ENCODE data around the gene TAOK2. TPM values are rescaled to one million over a fixed set of nuclear protein-coding genes. Genes with fewer than 3 reads are reported as not detected.

The TAOK2 gene
- total and polyA plus RNA-seq, 2 donors from 2014 or later = 19.6 to 54.3 TPM

DNA sequence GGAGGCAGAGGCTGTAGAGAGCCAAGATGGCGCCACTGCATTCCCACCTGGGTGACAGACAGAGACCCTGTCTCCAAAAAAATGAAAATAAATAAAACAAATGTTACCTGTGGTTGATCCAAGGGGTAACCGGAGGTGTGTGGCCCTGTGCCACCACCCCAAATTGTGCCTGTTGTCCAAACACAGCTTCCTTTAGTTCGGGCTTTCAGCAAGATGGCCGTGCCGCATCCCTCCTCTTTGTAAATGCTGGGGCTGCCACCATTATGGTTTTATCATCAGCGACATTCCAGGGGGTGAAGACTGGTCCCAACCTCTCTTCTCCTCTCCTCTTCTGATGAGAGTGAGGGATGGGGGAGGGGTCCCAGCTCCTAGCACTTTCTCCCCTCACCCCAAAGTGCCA is 49.2 kb downstream of the TAOK2 start, which contains the start of gene C16orf92:
TSS of gene C16orf92 (plus strand) at position 312 of the 400 bp plus-strand sequence. CDS start 143 bp downstream, outside the sequence.
- Histone ChIP-seq H3K27me3 (ENCODE audit: control insufficient read depth, insufficient read depth, low read length) (no peaks in the 10 kb centered on the region), H3K36me3 (ENCODE audit: control insufficient read depth in 2 of 3, insufficient read depth in 3 of 3, low read length in 3 of 3) (no peaks in the 10 kb centered on the region), H3K4me3 (ENCODE audit: low read length in 3 of 3) (no peak within 1 kb of the TSS), H3K9me3 (ENCODE audit: control insufficient read depth in 2 of 3, insufficient read depth in 1 of 3, low read length in 3 of 3) (no peaks in the 10 kb centered on the region), H3K27ac (ENCODE audit: low read depth in 2 of 2, low read length in 2 of 2) (no peak within 1 kb of the TSS), H3K4me1 (ENCODE audit: control insufficient read depth in 2 of 3, insufficient read depth in 2 of 3, low read depth in 1 of 3, low read length in 3 of 3) (peaks cover 0 to 8% (median 0%) of the 10 kb centered on the region in 3 donors), H3K9ac (ENCODE audit: low read length in 3 of 3) (no peak within 1 kb of the TSS)
- intact Hi-C loops (cut with DNase I) = no loop called here
- TF ChIP-seq, protein P1, sequence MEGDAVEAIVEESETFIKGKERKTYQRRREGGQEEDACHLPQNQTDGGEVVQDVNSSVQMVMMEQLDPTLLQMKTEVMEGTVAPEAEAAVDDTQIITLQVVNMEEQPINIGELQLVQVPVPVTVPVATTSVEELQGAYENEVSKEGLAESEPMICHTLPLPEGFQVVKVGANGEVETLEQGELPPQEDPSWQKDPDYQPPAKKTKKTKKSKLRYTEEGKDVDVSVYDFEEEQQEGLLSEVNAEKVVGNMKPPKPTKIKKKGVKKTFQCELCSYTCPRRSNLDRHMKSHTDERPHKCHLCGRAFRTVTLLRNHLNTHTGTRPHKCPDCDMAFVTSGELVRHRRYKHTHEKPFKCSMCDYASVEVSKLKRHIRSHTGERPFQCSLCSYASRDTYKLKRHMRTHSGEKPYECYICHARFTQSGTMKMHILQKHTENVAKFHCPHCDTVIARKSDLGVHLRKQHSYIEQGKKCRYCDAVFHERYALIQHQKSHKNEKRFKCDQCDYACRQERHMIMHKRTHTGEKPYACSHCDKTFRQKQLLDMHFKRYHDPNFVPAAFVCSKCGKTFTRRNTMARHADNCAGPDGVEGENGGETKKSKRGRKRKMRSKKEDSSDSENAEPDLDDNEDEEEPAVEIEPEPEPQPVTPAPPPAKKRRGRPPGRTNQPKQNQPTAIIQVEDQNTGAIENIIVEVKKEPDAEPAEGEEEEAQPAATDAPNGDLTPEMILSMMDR (IDR thresholded peaks at IDR 0.05; ENCODE audit: borderline replicate concordance, extremely low read depth, insufficient read depth) = no peak
- DNase-seq (no peak), FAIRE-seq (no peak)

DNA sequence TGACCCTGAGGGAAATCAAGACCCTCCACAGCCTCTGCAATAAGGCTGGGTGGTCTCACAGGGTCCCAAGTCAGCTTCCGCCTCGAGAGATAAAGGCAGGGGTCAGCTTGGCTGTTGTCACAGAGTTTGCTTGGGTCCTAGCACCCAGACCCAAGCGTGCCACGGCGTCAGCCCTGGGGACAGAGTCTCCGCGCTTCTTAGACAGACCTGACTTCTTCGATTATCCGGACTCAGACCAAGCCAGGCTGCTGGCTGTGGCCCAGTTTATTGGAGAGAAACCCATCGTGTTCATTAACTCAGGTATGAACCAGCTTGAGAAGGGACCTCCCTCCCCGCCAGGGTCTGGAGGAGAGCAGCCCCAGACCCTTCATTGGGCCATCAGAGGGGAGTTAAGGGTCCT is 49.9 kb downstream of the TAOK2 start:
- intact Hi-C loops (cut with DNase I) = no loop called here
- Histone ChIP-seq H3K27me3 (ENCODE audit: control insufficient read depth, insufficient read depth, low read length) (no peaks in the 10 kb centered on the region), H3K4me3 (ENCODE audit: low read length in 3 of 3) (no peak overlapping the region), H3K27ac (ENCODE audit: low read depth in 2 of 2, low read length in 2 of 2) (no peak overlapping the region), H3K36me3 (ENCODE audit: control insufficient read depth in 2 of 3, insufficient read depth in 3 of 3, low read length in 3 of 3) (no peaks in the 10 kb centered on the region), H3K9ac (ENCODE audit: low read length in 3 of 3) (no peak overlapping the region), H3K9me3 (ENCODE audit: control insufficient read depth in 2 of 3, insufficient read depth in 1 of 3, low read length in 3 of 3) (no peaks in the 10 kb centered on the region), H3K4me1 (ENCODE audit: control insufficient read depth in 2 of 3, insufficient read depth in 2 of 3, low read depth in 1 of 3, low read length in 3 of 3) (peaks cover 0 to 8% (median 0%) of the 10 kb centered on the region in 3 donors)
- TF ChIP-seq, protein P1 (IDR thresholded peaks at IDR 0.05; ENCODE audit: borderline replicate concordance, extremely low read depth, insufficient read depth) = no peak
- DNase-seq = no peak
- no peak for FAIRE-seq

DNA sequence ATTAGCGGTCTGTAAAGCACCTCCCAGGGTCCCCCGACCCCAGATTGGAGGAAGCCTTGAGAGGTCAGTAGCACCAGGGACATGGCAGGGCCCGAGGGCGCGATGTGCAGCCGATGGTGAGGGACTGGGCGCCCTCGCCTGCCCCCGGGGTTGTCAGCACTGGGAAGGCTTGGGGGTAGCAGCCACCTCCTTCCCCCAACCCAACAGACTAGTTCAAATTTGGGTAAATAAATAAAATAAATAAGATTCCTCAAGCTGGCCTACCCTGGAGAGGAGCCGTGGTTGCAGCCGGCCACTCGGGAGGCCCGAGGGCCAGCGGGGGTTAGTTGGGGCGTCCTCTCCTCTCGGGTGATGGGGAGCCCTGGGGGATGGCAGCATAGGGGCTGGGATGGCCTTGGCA is 50.8 kb downstream of the TAOK2 start:
- Histone ChIP-seq H3K36me3 (ENCODE audit: control insufficient read depth in 2 of 3, insufficient read depth in 3 of 3, low read length in 3 of 3) (no peaks in the 10 kb centered on the region), H3K4me1 (ENCODE audit: control insufficient read depth in 2 of 3, insufficient read depth in 2 of 3, low read depth in 1 of 3, low read length in 3 of 3) (peaks cover 0 to 8% (median 0%) of the 10 kb centered on the region in 3 donors), H3K9me3 (ENCODE audit: control insufficient read depth in 2 of 3, insufficient read depth in 1 of 3, low read length in 3 of 3) (no peaks in the 10 kb centered on the region), H3K4me3 (ENCODE audit: low read length in 3 of 3) (no peak overlapping the region), H3K27me3 (ENCODE audit: control insufficient read depth, insufficient read depth, low read length) (no peaks in the 10 kb centered on the region), H3K27ac (ENCODE audit: low read depth in 2 of 2, low read length in 2 of 2) (no peak overlapping the region), H3K9ac (ENCODE audit: low read length in 3 of 3) (no peak overlapping the region)
- no peak for FAIRE-seq
- DNase-seq = no peak
- TF ChIP-seq, protein P1 (IDR thresholded peaks at IDR 0.05; ENCODE audit: borderline replicate concordance, extremely low read depth, insufficient read depth) = no peak
- intact Hi-C loops (cut with DNase I) = no loop called here

DNA sequence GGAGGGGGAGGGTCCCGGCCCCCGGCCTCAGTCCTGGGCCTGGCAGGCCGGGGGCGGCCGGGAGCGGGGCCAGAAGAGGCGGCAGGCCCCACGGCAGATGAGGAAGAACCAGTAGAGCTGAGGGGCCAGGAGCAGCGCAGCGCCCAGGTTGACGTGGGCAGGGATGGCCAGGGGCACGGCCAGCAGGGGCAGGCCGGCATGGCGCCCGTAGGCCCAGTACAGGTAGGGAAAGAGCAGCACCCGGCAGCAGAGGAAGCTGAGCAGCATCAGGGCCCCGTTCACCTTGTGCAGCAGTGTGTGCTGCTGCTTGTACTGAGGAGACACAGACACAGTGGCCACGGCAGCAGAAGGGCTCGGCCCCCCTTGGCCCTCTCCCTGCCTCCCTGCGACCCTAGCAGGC is 51.5 kb downstream of the TAOK2 start:
- FAIRE-seq = no peak
- TF ChIP-seq, protein P1 (IDR thresholded peaks at IDR 0.05; ENCODE audit: borderline replicate concordance, extremely low read depth, insufficient read depth) = no peak
- H3K27ac ChIP-seq (ENCODE audit: low read depth in 2 of 2, low read length in 2 of 2) = no peak overlapping the region
- H3K4me1 ChIP-seq (ENCODE audit: control insufficient read depth in 2 of 3, insufficient read depth in 2 of 3, low read depth in 1 of 3, low read length in 3 of 3) = peaks cover 0 to 8% (median 0%) of the 10 kb centered on the region in 3 donors
- DNase-seq = no peak
- no peaks in the 10 kb centered on the region for H3K36me3 ChIP-seq (ENCODE audit: control insufficient read depth in 2 of 3, insufficient read depth in 3 of 3, low read length in 3 of 3)
- H3K27me3 ChIP-seq (ENCODE audit: control insufficient read depth, insufficient read depth, low read length) = no peaks in the 10 kb centered on the region
- H3K9ac ChIP-seq (ENCODE audit: low read length in 3 of 3) = no peak overlapping the region
- no peaks in the 10 kb centered on the region for H3K9me3 ChIP-seq (ENCODE audit: control insufficient read depth in 2 of 3, insufficient read depth in 1 of 3, low read length in 3 of 3)
- no peak overlapping the region for H3K4me3 ChIP-seq (ENCODE audit: low read length in 3 of 3)
- intact Hi-C loops (cut with DNase I) = no loop called here
